HEK293 (cell line): Measurements from ENCODE around the gene SORBS2.

ENCODE experiments used
- GLIS2 ChIP-seq: fragments of 450-650 bp; formaldehyde crosslinking; IDR thresholded peaks from 2 replicates; pipeline ENCODE4 v1.5.1; 2016; ENCODE audit warnings: missing biosample characterization, missing genetic modification characterization
- KLF8 ChIP-seq: fragments of 450-650 bp; formaldehyde crosslinking; IDR thresholded peaks from 2 replicates; pipeline ENCODE4 v1.5.1; 2016; ENCODE audit warnings: missing biosample characterization, missing genetic modification characterization
- MYNN ChIP-seq: fragments of 450-650 bp; formaldehyde crosslinking; IDR thresholded peaks from 2 replicates; pipeline ENCODE4 v1.5.1; 2016; ENCODE audit warnings: missing biosample characterization, missing genetic modification characterization, borderline replicate concordance
- SCRT2 ChIP-seq: fragments of 450-650 bp; formaldehyde crosslinking; IDR thresholded peaks from 2 replicates; pipeline ENCODE4 v1.5.1; 2016; ENCODE audit warnings: missing biosample characterization, missing genetic modification characterization
- ZBTB20 ChIP-seq: fragments of 450-650 bp; formaldehyde crosslinking; IDR thresholded peaks from 2 replicates; pipeline ENCODE4 v1.5.1; 2016; ENCODE audit warnings: missing biosample characterization, missing genetic modification characterization
- ZBTB49 ChIP-seq: fragments of 450-650 bp; formaldehyde crosslinking; IDR thresholded peaks from 2 replicates; pipeline ENCODE4 v1.5.1; 2016; ENCODE audit warnings: missing biosample characterization, missing genetic modification characterization, low read depth
- ZNF132 ChIP-seq: fragments of 450-650 bp; formaldehyde crosslinking; IDR thresholded peaks from 2 replicates; pipeline ENCODE4 v1.5.1; 2017; ENCODE audit warnings: missing biosample characterization, missing genetic modification characterization, borderline replicate concordance
- ZNF140 ChIP-seq: fragments of 450-650 bp; formaldehyde crosslinking; IDR thresholded peaks from 2 replicates; pipeline ENCODE4 v1.5.1; 2016; ENCODE audit warnings: missing biosample characterization, missing genetic modification characterization
- ZNF155 ChIP-seq: fragments of 450-650 bp; formaldehyde crosslinking; IDR thresholded peaks from 2 replicates; pipeline ENCODE4 v1.5.1; 2016; ENCODE audit warnings: missing biosample characterization, missing genetic modification characterization
- ZNF169 ChIP-seq: fragments of 450-650 bp; formaldehyde crosslinking; IDR thresholded peaks from 2 replicates; pipeline ENCODE4 v1.5.1; 2016; ENCODE audit warnings: missing biosample characterization, missing genetic modification characterization
- ZNF184 ChIP-seq: fragments of 450-650 bp; IDR thresholded peaks from 2 replicates; pipeline ENCODE4 v1.5.1; 2018; ENCODE audit warnings: missing biosample characterization, mild to moderate bottlenecking, missing genetic modification characterization
- ZNF37A ChIP-seq: fragments of 450-650 bp; IDR thresholded peaks from 2 replicates; pipeline ENCODE4 v1.5.1; 2018; ENCODE audit warnings: missing biosample characterization, missing genetic modification characterization
- ZNF514 ChIP-seq: fragments of 450-650 bp; formaldehyde crosslinking; IDR thresholded peaks from 2 replicates; pipeline ENCODE4 v1.5.1; 2016; ENCODE audit warnings: missing biosample characterization, missing genetic modification characterization
- ZNF544 ChIP-seq: fragments of 450-650 bp; formaldehyde crosslinking; IDR thresholded peaks from 2 replicates; pipeline ENCODE4 v1.5.0; 2017; ENCODE audit warnings: missing biosample characterization, missing genetic modification characterization
- ZNF558 ChIP-seq: fragments of 450-650 bp; formaldehyde crosslinking; IDR thresholded peaks from 2 replicates; pipeline ENCODE4 v1.5.1; 2016; ENCODE audit warnings: missing biosample characterization, missing genetic modification characterization
- ZNF610 ChIP-seq: fragments of 450-650 bp; formaldehyde crosslinking; IDR thresholded peaks from 2 replicates; pipeline ENCODE4 v1.5.1; 2016; ENCODE audit warnings: missing biosample characterization, missing genetic modification characterization, borderline replicate concordance
- ZNF76 ChIP-seq: fragments of 450-650 bp; formaldehyde crosslinking; IDR thresholded peaks from 2 replicates; pipeline ENCODE4; 2016; ENCODE audit warnings: low read depth, missing biosample characterization, missing genetic modification characterization, borderline replicate concordance
- TF ChIP-seq, protein P1 (sequence below): fragments of 450-650 bp; formaldehyde crosslinking; IDR thresholded peaks from 2 replicates; pipeline ENCODE4 v1.5.1; 2016; ENCODE audit warnings: missing biosample characterization, missing genetic modification characterization
- TF ChIP-seq, protein P2 (sequence below): fragments of 450-650 bp; formaldehyde crosslinking; IDR thresholded peaks from 2 replicates; pipeline ENCODE4 v1.5.1; 2016; ENCODE audit warnings: missing biosample characterization, missing genetic modification characterization
- TF ChIP-seq, protein P3 (sequence below): fragments of 450-650 bp; formaldehyde crosslinking; optimal IDR thresholded peaks from 2 replicates; pipeline ENCODE3; 2016; ENCODE audit warnings: missing biosample characterization, mild to moderate bottlenecking, missing genetic modification characterization
- TF ChIP-seq, protein P4 (sequence below): fragments of 450-650 bp; formaldehyde crosslinking; IDR thresholded peaks from 2 replicates; pipeline ENCODE4 v1.5.1; 2016; ENCODE audit warnings: missing biosample characterization, missing genetic modification characterization
- TF ChIP-seq, protein P5 (sequence below): fragments of 450-650 bp; formaldehyde crosslinking; IDR thresholded peaks from 2 replicates; pipeline ENCODE4 v1.5.1; 2016; ENCODE audit warnings: missing biosample characterization, missing genetic modification characterization, borderline replicate concordance
- TF ChIP-seq, protein P6 (sequence below): fragments of 450-650 bp; formaldehyde crosslinking; IDR thresholded peaks from 2 replicates; pipeline ENCODE4 v1.5.1; 2017; ENCODE audit warnings: missing biosample characterization, missing genetic modification characterization

Gene SORBS2

GRCh38 chr4:185573651-185574199 lies 238.3 kb downstream of the SORBS2 start (continued):
- no peak for TF ChIP-seq ZBTB49 (tag by site-specific recombination)
- TF ChIP-seq ZNF610 (tag by site-specific recombination) = no peak
- no peak for TF ChIP-seq ZNF132
- TF ChIP-seq, protein P1, sequence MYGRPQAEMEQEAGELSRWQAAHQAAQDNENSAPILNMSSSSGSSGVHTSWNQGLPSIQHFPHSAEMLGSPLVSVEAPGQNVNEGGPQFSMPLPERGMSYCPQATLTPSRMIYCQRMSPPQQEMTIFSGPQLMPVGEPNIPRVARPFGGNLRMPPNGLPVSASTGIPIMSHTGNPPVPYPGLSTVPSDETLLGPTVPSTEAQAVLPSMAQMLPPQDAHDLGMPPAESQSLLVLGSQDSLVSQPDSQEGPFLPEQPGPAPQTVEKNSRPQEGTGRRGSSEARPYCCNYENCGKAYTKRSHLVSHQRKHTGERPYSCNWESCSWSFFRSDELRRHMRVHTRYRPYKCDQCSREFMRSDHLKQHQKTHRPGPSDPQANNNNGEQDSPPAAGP = no peak
- no peak for TF ChIP-seq ZNF155
- TF ChIP-seq, protein P2, sequence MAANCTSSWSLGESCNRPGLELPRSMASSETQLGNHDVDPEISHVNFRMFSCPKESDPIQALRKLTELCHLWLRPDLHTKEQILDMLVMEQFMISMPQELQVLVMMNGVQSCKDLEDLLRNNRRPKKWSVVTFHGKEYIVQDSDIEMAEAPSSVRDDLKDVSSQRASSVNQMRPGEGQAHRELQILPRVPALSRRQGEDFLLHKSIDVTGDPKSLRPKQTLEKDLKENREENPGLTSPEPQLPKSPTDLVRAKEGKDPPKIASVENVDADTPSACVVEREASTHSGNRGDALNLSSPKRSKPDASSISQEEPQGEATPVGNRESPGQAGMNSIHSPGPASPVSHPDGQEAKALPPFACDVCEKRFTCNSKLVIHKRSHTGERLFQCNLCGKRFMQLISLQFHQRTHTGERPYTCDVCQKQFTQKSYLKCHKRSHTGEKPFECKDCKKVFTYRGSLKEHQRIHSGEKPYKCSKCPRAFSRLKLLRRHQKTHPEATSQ (tag by site-specific recombination) = no peak
- no peak for TF ChIP-seq ZNF544 (tag by site-specific recombination)
- TF ChIP-seq ZNF76 (tag by site-specific recombination) = no peak
- TF ChIP-seq MYNN = no peak
- no peak for TF ChIP-seq SCRT2 (tag by site-specific recombination)
- peak; percentile 31; the same call in 1 of the 2 replicates for TF ChIP-seq KLF8 (tag by site-specific recombination)
- no peak for TF ChIP-seq ZNF37A
- no peak for TF ChIP-seq ZNF169 (tag by site-specific recombination)
- TF ChIP-seq, protein P3, sequence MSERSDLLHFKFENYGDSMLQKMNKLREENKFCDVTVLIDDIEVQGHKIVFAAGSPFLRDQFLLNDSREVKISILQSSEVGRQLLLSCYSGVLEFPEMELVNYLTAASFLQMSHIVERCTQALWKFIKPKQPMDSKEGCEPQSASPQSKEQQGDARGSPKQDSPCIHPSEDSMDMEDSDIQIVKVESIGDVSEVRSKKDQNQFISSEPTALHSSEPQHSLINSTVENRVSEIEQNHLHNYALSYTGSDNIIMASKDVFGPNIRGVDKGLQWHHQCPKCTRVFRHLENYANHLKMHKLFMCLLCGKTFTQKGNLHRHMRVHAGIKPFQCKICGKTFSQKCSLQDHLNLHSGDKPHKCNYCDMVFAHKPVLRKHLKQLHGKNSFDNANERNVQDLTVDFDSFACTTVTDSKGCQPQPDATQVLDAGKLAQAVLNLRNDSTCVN (tag by site-specific recombination) = no peak
- peak; percentile 81 for TF ChIP-seq ZBTB20 (tag by site-specific recombination)
- TF ChIP-seq, protein P4, sequence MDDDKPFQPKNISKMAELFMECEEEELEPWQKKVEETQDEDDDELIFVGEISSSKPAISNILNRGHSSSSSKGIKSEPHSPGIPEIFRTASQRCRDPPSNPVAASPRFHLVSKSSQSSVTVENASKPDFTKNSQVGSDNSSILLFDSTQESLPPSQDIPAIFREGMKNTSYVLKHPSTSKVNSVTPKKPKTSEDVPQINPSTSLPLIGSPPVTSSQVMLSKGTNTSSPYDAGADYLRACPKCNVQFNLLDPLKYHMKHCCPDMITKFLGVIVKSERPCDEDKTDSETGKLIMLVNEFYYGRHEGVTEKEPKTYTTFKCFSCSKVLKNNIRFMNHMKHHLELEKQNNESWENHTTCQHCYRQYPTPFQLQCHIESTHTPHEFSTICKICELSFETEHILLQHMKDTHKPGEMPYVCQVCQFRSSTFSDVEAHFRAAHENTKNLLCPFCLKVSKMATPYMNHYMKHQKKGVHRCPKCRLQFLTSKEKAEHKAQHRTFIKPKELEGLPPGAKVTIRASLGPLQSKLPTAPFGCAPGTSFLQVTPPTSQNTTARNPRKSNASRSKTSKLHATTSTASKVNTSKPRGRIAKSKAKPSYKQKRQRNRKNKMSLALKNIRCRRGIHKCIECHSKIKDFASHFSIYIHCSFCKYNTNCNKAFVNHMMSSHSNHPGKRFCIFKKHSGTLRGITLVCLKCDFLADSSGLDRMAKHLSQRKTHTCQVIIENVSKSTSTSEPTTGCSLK (tag by site-specific recombination) = no peak
- TF ChIP-seq, protein P5, sequence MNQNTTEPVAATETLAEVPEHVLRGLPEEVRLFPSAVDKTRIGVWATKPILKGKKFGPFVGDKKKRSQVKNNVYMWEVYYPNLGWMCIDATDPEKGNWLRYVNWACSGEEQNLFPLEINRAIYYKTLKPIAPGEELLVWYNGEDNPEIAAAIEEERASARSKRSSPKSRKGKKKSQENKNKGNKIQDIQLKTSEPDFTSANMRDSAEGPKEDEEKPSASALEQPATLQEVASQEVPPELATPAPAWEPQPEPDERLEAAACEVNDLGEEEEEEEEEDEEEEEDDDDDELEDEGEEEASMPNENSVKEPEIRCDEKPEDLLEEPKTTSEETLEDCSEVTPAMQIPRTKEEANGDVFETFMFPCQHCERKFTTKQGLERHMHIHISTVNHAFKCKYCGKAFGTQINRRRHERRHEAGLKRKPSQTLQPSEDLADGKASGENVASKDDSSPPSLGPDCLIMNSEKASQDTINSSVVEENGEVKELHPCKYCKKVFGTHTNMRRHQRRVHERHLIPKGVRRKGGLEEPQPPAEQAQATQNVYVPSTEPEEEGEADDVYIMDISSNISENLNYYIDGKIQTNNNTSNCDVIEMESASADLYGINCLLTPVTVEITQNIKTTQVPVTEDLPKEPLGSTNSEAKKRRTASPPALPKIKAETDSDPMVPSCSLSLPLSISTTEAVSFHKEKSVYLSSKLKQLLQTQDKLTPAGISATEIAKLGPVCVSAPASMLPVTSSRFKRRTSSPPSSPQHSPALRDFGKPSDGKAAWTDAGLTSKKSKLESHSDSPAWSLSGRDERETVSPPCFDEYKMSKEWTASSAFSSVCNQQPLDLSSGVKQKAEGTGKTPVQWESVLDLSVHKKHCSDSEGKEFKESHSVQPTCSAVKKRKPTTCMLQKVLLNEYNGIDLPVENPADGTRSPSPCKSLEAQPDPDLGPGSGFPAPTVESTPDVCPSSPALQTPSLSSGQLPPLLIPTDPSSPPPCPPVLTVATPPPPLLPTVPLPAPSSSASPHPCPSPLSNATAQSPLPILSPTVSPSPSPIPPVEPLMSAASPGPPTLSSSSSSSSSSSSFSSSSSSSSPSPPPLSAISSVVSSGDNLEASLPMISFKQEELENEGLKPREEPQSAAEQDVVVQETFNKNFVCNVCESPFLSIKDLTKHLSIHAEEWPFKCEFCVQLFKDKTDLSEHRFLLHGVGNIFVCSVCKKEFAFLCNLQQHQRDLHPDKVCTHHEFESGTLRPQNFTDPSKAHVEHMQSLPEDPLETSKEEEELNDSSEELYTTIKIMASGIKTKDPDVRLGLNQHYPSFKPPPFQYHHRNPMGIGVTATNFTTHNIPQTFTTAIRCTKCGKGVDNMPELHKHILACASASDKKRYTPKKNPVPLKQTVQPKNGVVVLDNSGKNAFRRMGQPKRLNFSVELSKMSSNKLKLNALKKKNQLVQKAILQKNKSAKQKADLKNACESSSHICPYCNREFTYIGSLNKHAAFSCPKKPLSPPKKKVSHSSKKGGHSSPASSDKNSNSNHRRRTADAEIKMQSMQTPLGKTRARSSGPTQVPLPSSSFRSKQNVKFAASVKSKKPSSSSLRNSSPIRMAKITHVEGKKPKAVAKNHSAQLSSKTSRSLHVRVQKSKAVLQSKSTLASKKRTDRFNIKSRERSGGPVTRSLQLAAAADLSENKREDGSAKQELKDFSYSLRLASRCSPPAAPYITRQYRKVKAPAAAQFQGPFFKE (tag by site-specific recombination) = no peak
- no peak for TF ChIP-seq GLIS2
- no peak for TF ChIP-seq ZNF514 (tag by site-specific recombination)
- TF ChIP-seq ZNF140 (tag by site-specific recombination) = no peak
- TF ChIP-seq, protein P6, sequence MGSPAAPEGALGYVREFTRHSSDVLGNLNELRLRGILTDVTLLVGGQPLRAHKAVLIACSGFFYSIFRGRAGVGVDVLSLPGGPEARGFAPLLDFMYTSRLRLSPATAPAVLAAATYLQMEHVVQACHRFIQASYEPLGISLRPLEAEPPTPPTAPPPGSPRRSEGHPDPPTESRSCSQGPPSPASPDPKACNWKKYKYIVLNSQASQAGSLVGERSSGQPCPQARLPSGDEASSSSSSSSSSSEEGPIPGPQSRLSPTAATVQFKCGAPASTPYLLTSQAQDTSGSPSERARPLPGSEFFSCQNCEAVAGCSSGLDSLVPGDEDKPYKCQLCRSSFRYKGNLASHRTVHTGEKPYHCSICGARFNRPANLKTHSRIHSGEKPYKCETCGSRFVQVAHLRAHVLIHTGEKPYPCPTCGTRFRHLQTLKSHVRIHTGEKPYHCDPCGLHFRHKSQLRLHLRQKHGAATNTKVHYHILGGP = no peak
- no peak for TF ChIP-seq ZNF184
- TF ChIP-seq ZNF558 (tag by site-specific recombination) = no peak
